GM12801 (cell line): ENCODE results near the gene NPHP4.

ENCODE experiments used
- CTCF ChIP-seq: IDR thresholded peaks from one replicate; pipeline ENCODE4 v1.5.1; 2011; ENCODE audit warnings: control low read depth; ENCODE audit not compliant: insufficient read length; ENCODE audit errors: extremely low read depth

Gene NPHP4

GRCh38 chr1:5821540-5822176 is 170.6 kb downstream of the NPHP4 start:
- no peak for TF ChIP-seq CTCF

- no peak for TF ChIP-seq CTCF
Measured at GRCh38 chr1:5820026-5820421, 172.2 kb downstream of the NPHP4 start.

GRCh38 chr1:5819391-5820025 is 172.7 kb downstream of the NPHP4 start:
- TF ChIP-seq CTCF, result no peak

- no peak for TF ChIP-seq CTCF
Measured at GRCh38 chr1:5818755-5819154, 173.5 kb downstream of the NPHP4 start.

- TF ChIP-seq CTCF, result no peak
Measured at GRCh38 chr1:5815716-5816115, 176.5 kb downstream of the NPHP4 start.

GRCh38 chr1:5815211-5815610 is 177.0 kb downstream of the NPHP4 start:
- TF ChIP-seq CTCF, result no peak

- TF ChIP-seq CTCF, result no peak
Measured at GRCh38 chr1:5814046-5814619, 178.1 kb downstream of the NPHP4 start.
